ENCODE results near the gene ASXL3.

Gene ASXL3

GRCh38 chr18:33540392-33540791, 37.6 kb upstream of the ASXL3 start:
- no peak for TF ChIP-seq CTCF (IDR thresholded peaks at IDR 0.05)
- Histone ChIP-seq H3K27me3 (ENCODE audit: control insufficient read depth, insufficient read depth, low read length) (no peaks in the 10 kb centered on the region), H2AFZ (no peak overlapping the region), H3K4me2 (ENCODE audit: low read length) (no peak overlapping the region), H3K9me3 (ENCODE audit: control insufficient read depth, low read length) (no peaks in the 10 kb centered on the region), H3K4me1 (no peaks in the 10 kb centered on the region), H3K36me3 (ENCODE audit: control insufficient read depth, insufficient read depth, low read length) (no peaks in the 10 kb centered on the region), H3K4me3 (ENCODE audit: low read depth, low read length) (no peak overlapping the region), H3K79me2 (no peaks in the 10 kb centered on the region), H3K9ac (no peak overlapping the region), H3K27ac (no peak overlapping the region)

- Histone ChIP-seq H3K9ac (no peak overlapping the region), H3K9me3 (ENCODE audit: control insufficient read depth, low read length) (no peaks in the 10 kb centered on the region), H3K27ac (no peak overlapping the region), H2AFZ (no peak overlapping the region), H3K27me3 (ENCODE audit: control insufficient read depth, insufficient read depth, low read length) (no peaks in the 10 kb centered on the region), H3K4me2 (ENCODE audit: low read length) (no peak overlapping the region), H3K36me3 (ENCODE audit: control insufficient read depth, insufficient read depth, low read length) (no peaks in the 10 kb centered on the region), H3K4me3 (ENCODE audit: low read depth, low read length) (no peak overlapping the region), H3K79me2 (no peaks in the 10 kb centered on the region), H3K4me1 (no peaks in the 10 kb centered on the region)
- TF ChIP-seq CTCF (IDR thresholded peaks at IDR 0.05) = no peak
Observed at GRCh38 chr18:33541316-33541715, 36.7 kb upstream of the ASXL3 start.

- no peak overlapping the region for H3K4me3 ChIP-seq (ENCODE audit: low read depth, low read length)
- TF ChIP-seq CTCF (IDR thresholded peaks at IDR 0.05) = no peak
- no peak overlapping the region for H2AFZ ChIP-seq
- no peak overlapping the region for H3K4me2 ChIP-seq (ENCODE audit: low read length)
- H3K9me3 ChIP-seq (ENCODE audit: control insufficient read depth, low read length) = no peaks in the 10 kb centered on the region
- H3K27ac ChIP-seq = no peak overlapping the region
- no peaks in the 10 kb centered on the region for H3K36me3 ChIP-seq (ENCODE audit: control insufficient read depth, insufficient read depth, low read length)
- no peaks in the 10 kb centered on the region for H3K4me1 ChIP-seq
- H3K9ac ChIP-seq = no peak overlapping the region
- no peaks in the 10 kb centered on the region for H3K27me3 ChIP-seq (ENCODE audit: control insufficient read depth, insufficient read depth, low read length)
- no peaks in the 10 kb centered on the region for H3K79me2 ChIP-seq
Observed at GRCh38 chr18:33556846-33557245, 21.2 kb upstream of the ASXL3 start.

GRCh38 chr18:33557706-33558105, 20.3 kb upstream of the ASXL3 start:
- no peaks in the 10 kb centered on the region for H3K9me3 ChIP-seq (ENCODE audit: control insufficient read depth, low read length)
- H3K27me3 ChIP-seq (ENCODE audit: control insufficient read depth, insufficient read depth, low read length) = no peaks in the 10 kb centered on the region
- no peak overlapping the region for H3K4me2 ChIP-seq (ENCODE audit: low read length)
- H2AFZ ChIP-seq = no peak overlapping the region
- no peak overlapping the region for H3K4me3 ChIP-seq (ENCODE audit: low read depth, low read length)
- H3K79me2 ChIP-seq = no peaks in the 10 kb centered on the region
- H3K4me1 ChIP-seq = no peaks in the 10 kb centered on the region
- TF ChIP-seq CTCF (IDR thresholded peaks at IDR 0.05) = no peak
- H3K36me3 ChIP-seq (ENCODE audit: control insufficient read depth, insufficient read depth, low read length) = no peaks in the 10 kb centered on the region
- H3K27ac ChIP-seq = no peak overlapping the region
- H3K9ac ChIP-seq = no peak overlapping the region

GRCh38 chr18:33558529-33558928, 19.5 kb upstream of the ASXL3 start:
- no peaks in the 10 kb centered on the region for H3K9me3 ChIP-seq (ENCODE audit: control insufficient read depth, low read length)
- H3K4me3 ChIP-seq (ENCODE audit: low read depth, low read length) = no peak overlapping the region
- no peak overlapping the region for H3K9ac ChIP-seq
- H3K36me3 ChIP-seq (ENCODE audit: control insufficient read depth, insufficient read depth, low read length) = no peaks in the 10 kb centered on the region
- H3K27me3 ChIP-seq (ENCODE audit: control insufficient read depth, insufficient read depth, low read length) = no peaks in the 10 kb centered on the region
- H3K27ac ChIP-seq = no peak overlapping the region
- no peaks in the 10 kb centered on the region for H3K79me2 ChIP-seq
- no peak for TF ChIP-seq CTCF (IDR thresholded peaks at IDR 0.05)
- H3K4me1 ChIP-seq = no peaks in the 10 kb centered on the region
- H2AFZ ChIP-seq = no peak overlapping the region
- H3K4me2 ChIP-seq (ENCODE audit: low read length) = no peak overlapping the region
